ENCODE measurements around the gene IFT57. TPM values are rescaled to one million over a fixed set of nuclear protein-coding genes. Genes with fewer than 3 reads are reported as not detected.

Gene IFT57
- total RNA-seq, 1 experiment from 2014 or later, result 17.6 TPM

DNA sequence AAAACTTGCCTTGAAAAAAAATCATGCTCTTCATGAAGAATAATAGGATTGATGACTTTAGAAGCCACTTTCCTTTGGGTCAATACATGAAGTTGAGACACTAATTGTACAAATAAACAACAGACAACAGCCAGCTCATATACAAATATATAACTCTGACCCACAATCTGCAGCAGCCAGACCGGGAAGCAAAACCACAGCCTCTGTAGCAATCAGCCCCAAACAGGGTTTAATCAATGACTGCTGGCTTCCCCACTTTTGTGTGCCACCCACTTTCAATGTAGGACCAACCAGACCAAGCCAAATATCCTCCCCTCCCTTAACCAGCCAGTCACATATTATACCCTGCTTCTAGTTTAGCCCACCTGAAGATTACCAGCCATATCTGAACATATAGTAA is 39.0 kb downstream of the IFT57 start:
- intact Hi-C loops (cut with micrococcal nuclease; ENCODE audit: unreplicated experiment), result no loop called here
- Mint-ChIP-seq H3K9me3 (ENCODE audit: unreplicated experiment) (no peaks in the 10 kb centered on the region), H3K27ac (ENCODE audit: unreplicated experiment) (no peak overlapping the region), H3K4me3 (ENCODE audit: unreplicated experiment) (no peak overlapping the region), H3K36me3 (ENCODE audit: insufficient read depth, unreplicated experiment) (no peaks in the 10 kb centered on the region), H3K4me1 (ENCODE audit: low read depth, unreplicated experiment) (no peaks in the 10 kb centered on the region), H3K27me3 (ENCODE audit: insufficient read depth, unreplicated experiment) (no peaks in the 10 kb centered on the region)
- ChIA-PET POLR2A (no interaction called here), CTCF (no interaction called here)
- Histone ChIP-seq H3K9me3 (no peaks in the 10 kb centered on the region), H3K4me1 (no peaks in the 10 kb centered on the region; the same call in 1 of the 2 replicates), H3K4me3 (ENCODE audit: low read depth, low read length) (no peak overlapping the region), H3K27me3 (replicated peaks; ENCODE audit: control insufficient read depth, insufficient read depth, low read length) (no peaks in the 10 kb centered on the region), H3K36me3 (ENCODE audit: control insufficient read depth, insufficient read depth, low read length) (no peaks in the 10 kb centered on the region)
- no TSS peak for BruUV-seq (replicated peaks)
- no peak for DNase-seq
- no peak for TF ChIP-seq CTCF (IDR thresholded peaks at IDR 0.05; ENCODE audit: insufficient read depth in 1 of 2, low read depth in 1 of 2, low read length in 1 of 2, severe bottlenecking in 1 of 2, unreplicated experiment in 1 of 2)

- Mint-ChIP-seq H3K27ac (ENCODE audit: unreplicated experiment) (no peak overlapping the region), H3K4me1 (ENCODE audit: low read depth, unreplicated experiment) (no peaks in the 10 kb centered on the region), H3K4me3 (ENCODE audit: unreplicated experiment) (no peak overlapping the region), H3K36me3 (ENCODE audit: insufficient read depth, unreplicated experiment) (no peaks in the 10 kb centered on the region), H3K27me3 (ENCODE audit: insufficient read depth, unreplicated experiment) (no peaks in the 10 kb centered on the region), H3K9me3 (ENCODE audit: unreplicated experiment) (no peaks in the 10 kb centered on the region)
- Histone ChIP-seq H3K4me1 (no peaks in the 10 kb centered on the region), H3K36me3 (ENCODE audit: control insufficient read depth, insufficient read depth, low read length) (no peaks in the 10 kb centered on the region), H3K4me3 (ENCODE audit: low read depth, low read length) (no peak overlapping the region), H3K27me3 (replicated peaks; ENCODE audit: control insufficient read depth, insufficient read depth, low read length) (no peaks in the 10 kb centered on the region), H3K9me3 (no peaks in the 10 kb centered on the region)
- BruUV-seq (replicated peaks), result no TSS peak
- CTCF ChIA-PET, result no interaction called here
- intact Hi-C loops (cut with micrococcal nuclease; ENCODE audit: unreplicated experiment), result no loop called here
- no peak for TF ChIP-seq CTCF (IDR thresholded peaks at IDR 0.05; ENCODE audit: insufficient read depth in 1 of 2, low read depth in 1 of 2, low read length in 1 of 2, severe bottlenecking in 1 of 2, unreplicated experiment in 1 of 2)
- POLR2A ChIA-PET, result no interaction called here
- DNase-seq, result no peak
Measured at GRCh38 chr3:108182339-108182738, 39.9 kb downstream of the IFT57 start.

DNA sequence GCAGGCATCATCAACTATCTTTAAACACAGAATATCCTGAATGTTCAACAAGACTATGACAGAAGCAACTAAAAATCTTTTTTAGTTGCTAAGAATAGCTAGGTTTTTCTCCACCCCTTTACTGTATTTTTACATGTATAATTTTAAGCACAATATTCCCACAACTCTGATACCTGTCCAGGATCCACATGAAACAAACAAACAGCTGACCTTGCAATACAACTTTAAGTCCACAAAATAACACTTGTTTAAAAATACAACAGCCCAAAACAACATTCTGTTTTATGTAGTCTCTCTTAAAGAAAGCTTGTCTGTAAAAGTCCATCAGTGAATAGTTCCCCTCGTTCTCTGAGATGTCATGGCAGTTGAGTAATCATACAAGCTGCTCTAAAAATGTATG is 41.1 kb downstream of the IFT57 start:
- no peaks in the 10 kb centered on the region for H3K9me3 ChIP-seq
- Mint-ChIP-seq H3K9me3 (ENCODE audit: unreplicated experiment) (no peaks in the 10 kb centered on the region), H3K36me3 (ENCODE audit: insufficient read depth, unreplicated experiment) (no peaks in the 10 kb centered on the region), H3K4me1 (ENCODE audit: low read depth, unreplicated experiment) (no peaks in the 10 kb centered on the region), H3K4me3 (ENCODE audit: unreplicated experiment) (no peak overlapping the region), H3K27me3 (ENCODE audit: insufficient read depth, unreplicated experiment) (no peaks in the 10 kb centered on the region), H3K27ac (ENCODE audit: unreplicated experiment) (no peak overlapping the region)
- H3K4me1 ChIP-seq, result no peaks in the 10 kb centered on the region
- no peaks in the 10 kb centered on the region for H3K36me3 ChIP-seq (ENCODE audit: control insufficient read depth, insufficient read depth, low read length)
- CTCF ChIA-PET, result no interaction called here
- H3K4me3 ChIP-seq (ENCODE audit: low read depth, low read length), result no peak overlapping the region
- TF ChIP-seq CTCF (IDR thresholded peaks at IDR 0.05; ENCODE audit: insufficient read depth in 1 of 2, low read depth in 1 of 2, low read length in 1 of 2, severe bottlenecking in 1 of 2, unreplicated experiment in 1 of 2), result no peak
- intact Hi-C loops (cut with micrococcal nuclease; ENCODE audit: unreplicated experiment), result no loop called here
- no peaks in the 10 kb centered on the region for H3K27me3 ChIP-seq (replicated peaks; ENCODE audit: control insufficient read depth, insufficient read depth, low read length)
- POLR2A ChIA-PET, result no interaction called here
- no TSS peak for BruUV-seq (replicated peaks)
- DNase-seq, result no peak
